Measurements from ENCODE around the gene RNF150.

The RNF150 gene

GRCh38 chr4:141022111-141022695 lies 111.1 kb downstream of the RNF150 start:
- DNase-seq (no peak), ATAC-seq (no peak)

GRCh38 chr4:141021397-141022110 lies 111.7 kb downstream of the RNF150 start:
- DNase-seq: no peak
- ATAC-seq: no peak

- DNase-seq (no peak), ATAC-seq (no peak)
These were observed 112.4 kb downstream of the RNF150 start for GRCh38 chr4:141020801-141021261.

GRCh38 chr4:141019768-141020167 lies 113.5 kb downstream of the RNF150 start:
- DNase-seq (no peak), ATAC-seq (no peak)

- ATAC-seq (no peak), DNase-seq (no peak)
These were observed 117.0 kb downstream of the RNF150 start for GRCh38 chr4:141016117-141016798.

- ATAC-seq (no peak), DNase-seq (no peak)
These were observed 119.4 kb downstream of the RNF150 start for GRCh38 chr4:141013899-141014298.

- DNase-seq (no peak), ATAC-seq (no peak)
These were observed 121.4 kb downstream of the RNF150 start for GRCh38 chr4:141011901-141012315.

GRCh38 chr4:141009931-141010330 lies 123.3 kb downstream of the RNF150 start:
- no peak for ATAC-seq
- DNase-seq: no peak

GRCh38 chr4:141009129-141009528 lies 124.1 kb downstream of the RNF150 start:
- no peak for DNase-seq

GRCh38 chr4:141006242-141006802 lies 126.9 kb downstream of the RNF150 start:
- DNase-seq (no peak), ATAC-seq (no peak)

More at GRCh38 chr4:141009129-141009528, 124.1 kb downstream of the RNF150 start:
- ATAC-seq: no peak

GRCh38 chr4:141004823-141005222 lies 128.4 kb downstream of the RNF150 start:
- DNase-seq (no peak), ATAC-seq (no peak)

GRCh38 chr4:141003193-141003592 lies 130.1 kb downstream of the RNF150 start:
- ATAC-seq: no peak
- DNase-seq: no peak

GRCh38 chr4:141002323-141002805 lies 130.9 kb downstream of the RNF150 start:
- DNase-seq (no peak), ATAC-seq (no peak)

GRCh38 chr4:140996766-140997165 lies 136.5 kb downstream of the RNF150 start:
- DNase-seq (no peak), ATAC-seq (no peak)

GRCh38 chr4:140995058-140995457 lies 138.2 kb downstream of the RNF150 start:
- ATAC-seq (no peak), DNase-seq (no peak)

GRCh38 chr4:140994015-140994414 lies 139.3 kb downstream of the RNF150 start:
- no peak for ATAC-seq
- no peak for DNase-seq

- DNase-seq: no peak
- no peak for ATAC-seq
These were observed 139.9 kb downstream of the RNF150 start for GRCh38 chr4:140993370-140993769.

GRCh38 chr4:140989944-140990343 lies 143.3 kb downstream of the RNF150 start:
- DNase-seq (no peak), ATAC-seq (no peak)

- no peak for DNase-seq
- ATAC-seq: no peak
These were observed 147.2 kb downstream of the RNF150 start for GRCh38 chr4:140986045-140986444.

GRCh38 chr4:140982613-140983340 lies 150.5 kb downstream of the RNF150 start:
- no peak for DNase-seq
- no peak for ATAC-seq

GRCh38 chr4:140980426-140981200 lies 152.7 kb downstream of the RNF150 start:
- ATAC-seq (no peak), DNase-seq (no peak)

Data from stimulated activated naive CD8-positive, alpha-beta T cell treated with anti-CD3 and anti-CD28 coated beads, Interleukin-15, Interleukin-2, amounts not matched to agents 100 U/mL and 50 U/mL, for 24 hours (primary cell).